Measurements from ENCODE around the gene MAP2K5.
A peak's percentile ranks its signal among the peaks of the same experiment; 100 is the strongest.

The MAP2K5 gene

DNA sequence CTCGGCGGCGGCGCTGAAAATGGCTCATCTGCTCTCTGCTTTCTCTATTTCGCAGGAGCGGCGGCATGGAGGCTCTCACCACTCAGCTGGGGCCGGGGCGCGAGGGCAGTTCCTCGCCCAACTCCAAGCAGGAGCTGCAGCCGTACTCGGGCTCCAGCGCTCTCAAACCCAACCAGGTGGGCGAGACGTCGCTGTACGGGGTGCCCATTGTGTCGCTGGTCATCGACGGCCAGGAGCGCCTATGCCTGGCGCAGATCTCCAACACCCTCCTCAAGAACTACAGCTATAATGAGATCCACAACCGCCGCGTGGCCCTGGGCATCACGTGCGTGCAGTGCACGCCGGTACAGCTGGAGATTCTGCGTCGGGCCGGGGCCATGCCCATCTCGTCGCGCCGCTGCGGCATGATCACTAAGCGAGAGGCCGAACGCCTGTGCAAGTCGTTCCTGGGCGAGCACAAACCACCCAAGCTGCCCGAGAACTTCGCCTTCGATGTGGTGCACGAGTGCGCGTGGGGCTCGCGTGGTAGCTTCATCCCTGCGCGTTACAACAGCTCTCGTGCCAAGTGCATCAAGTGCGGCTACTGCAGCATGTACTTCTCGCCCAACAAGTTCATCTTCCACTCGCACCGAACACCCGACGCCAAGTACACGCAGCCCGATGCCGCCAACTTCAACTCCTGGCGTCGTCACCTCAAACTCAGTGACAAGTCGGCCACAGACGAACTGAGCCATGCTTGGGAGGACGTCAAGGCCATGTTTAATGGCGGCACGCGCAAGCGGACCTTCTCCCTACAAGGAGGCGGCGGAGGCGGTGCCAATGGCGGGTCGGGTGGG, 283.6 kb downstream of the MAP2K5 start:
- no peak for DNase-seq (ENCODE audit: low spot score)

DNA sequence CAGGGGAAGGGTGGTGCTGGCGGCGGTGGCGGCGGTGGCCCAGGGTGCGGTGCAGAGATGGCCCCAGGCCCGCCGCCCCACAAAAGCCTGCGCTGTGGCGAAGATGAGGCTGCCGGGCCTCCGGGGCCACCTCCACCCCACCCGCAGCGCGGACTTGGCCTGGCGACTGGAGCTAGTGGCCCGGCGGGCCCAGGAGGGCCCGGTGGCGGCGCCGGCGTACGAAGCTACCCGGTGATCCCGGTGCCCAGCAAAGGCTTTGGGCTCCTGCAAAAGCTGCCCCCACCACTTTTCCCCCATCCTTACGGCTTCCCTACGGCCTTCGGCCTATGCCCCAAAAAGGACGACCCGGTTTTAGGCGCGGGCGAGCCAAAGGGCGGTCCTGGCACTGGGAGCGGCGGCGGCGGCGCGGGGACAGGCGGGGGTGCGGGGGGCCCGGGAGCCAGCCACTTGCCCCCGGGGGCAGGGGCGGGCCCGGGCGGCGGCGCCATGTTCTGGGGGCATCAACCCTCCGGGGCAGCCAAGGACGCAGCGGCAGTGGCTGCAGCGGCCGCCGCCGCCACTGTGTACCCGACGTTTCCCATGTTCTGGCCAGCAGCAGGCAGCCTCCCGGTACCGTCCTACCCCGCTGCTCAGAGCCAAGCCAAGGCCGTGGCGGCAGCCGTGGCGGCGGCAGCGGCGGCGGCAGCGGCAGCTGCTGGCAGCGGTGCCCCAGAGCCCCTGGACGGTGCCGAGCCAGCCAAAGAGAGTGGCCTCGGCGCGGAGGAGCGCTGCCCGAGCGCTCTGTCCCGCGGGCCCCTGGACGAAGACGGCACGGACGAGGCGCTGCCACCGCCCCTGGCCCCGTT, 284.4 kb downstream of the MAP2K5 start:
- DNase-seq (ENCODE audit: low spot score), result no peak

- DNase-seq (ENCODE audit: low spot score), result no peak
Observed at GRCh38 chr15:67827562-67828277, 285.2 kb downstream of the MAP2K5 start.

- no peak for DNase-seq (ENCODE audit: low spot score)
Observed at GRCh38 chr15:67828278-67828968, 285.9 kb downstream of the MAP2K5 start.

- no peak for DNase-seq (ENCODE audit: low spot score)
Observed at GRCh38 chr15:67828969-67829646, 286.6 kb downstream of the MAP2K5 start.

DNA sequence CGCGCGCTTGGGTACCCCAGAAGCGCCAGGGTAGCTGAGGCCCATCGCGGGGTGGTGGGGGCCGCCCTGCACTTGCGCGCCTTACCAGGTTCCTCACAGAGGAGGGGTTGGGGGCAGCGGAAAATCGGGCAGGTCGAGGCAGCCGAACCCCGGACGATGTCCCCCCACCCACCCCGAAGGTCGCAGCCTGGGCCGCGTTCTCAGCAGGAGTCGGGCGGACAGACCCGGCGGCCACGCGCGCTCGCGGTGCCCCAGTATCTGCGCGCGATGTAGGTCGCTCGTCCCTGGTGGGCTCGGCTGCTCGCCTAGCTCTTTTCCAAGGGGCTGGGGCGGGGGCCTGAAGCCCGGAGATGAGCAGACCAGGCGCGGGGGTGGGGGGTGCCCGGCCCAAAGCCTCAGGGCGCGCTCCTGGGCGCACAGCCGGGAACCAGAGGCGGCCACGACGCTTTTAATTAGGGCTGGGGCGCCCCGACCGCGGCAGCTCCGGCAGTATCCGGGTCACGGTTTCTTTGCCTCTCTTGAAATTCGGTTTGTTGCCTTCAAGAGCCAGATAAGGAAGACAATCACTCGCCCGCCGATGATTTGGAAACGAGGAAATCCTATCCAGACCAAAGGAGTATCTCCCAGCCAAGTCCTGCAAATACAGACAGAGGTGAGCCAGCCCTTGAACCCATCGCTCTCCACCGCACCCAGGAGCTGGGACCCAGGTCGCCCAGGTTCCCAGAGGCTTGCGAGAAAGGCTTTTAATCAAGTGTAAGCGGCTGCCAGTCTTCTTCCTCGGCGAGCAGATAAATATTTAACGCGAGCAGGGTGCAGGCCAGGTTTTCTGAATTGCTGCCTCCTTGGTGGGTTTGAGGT, 287.4 kb downstream of the MAP2K5 start:
- no peak for DNase-seq (ENCODE audit: low spot score)

- no peak for DNase-seq (ENCODE audit: low spot score)
Observed at GRCh38 chr15:67831363-67831762, 288.9 kb downstream of the MAP2K5 start.

DNA sequence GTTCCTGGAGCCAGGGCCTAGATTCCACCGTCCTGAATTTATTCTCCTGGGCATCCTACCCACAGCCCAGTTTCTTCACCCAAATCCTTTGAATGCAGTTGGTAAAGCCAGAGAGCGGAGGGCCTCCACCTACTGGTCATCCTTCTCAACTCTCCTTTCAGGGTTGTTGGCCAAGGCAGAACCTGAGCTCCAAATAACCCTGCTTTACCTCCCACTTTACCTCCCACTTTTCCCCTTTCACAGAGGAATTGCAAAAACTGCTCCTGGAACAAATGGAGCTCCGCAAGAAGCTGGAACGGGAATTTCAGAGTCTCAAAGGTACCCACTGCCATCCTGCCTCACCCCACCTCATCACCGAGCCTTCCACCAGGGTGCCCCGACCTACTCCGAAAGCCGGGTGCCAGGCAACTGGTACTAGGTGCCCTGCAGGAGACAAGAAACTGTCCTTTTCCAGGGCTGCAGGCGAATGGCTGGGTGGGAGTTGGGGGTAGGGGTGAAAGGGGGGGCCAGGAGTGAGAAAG, 289.6 kb downstream of the MAP2K5 start:
- no peak for DNase-seq (ENCODE audit: low spot score)

- DNase-seq (ENCODE audit: low spot score), result no peak
Observed at GRCh38 chr15:67832897-67833709, 290.6 kb downstream of the MAP2K5 start.

DNA sequence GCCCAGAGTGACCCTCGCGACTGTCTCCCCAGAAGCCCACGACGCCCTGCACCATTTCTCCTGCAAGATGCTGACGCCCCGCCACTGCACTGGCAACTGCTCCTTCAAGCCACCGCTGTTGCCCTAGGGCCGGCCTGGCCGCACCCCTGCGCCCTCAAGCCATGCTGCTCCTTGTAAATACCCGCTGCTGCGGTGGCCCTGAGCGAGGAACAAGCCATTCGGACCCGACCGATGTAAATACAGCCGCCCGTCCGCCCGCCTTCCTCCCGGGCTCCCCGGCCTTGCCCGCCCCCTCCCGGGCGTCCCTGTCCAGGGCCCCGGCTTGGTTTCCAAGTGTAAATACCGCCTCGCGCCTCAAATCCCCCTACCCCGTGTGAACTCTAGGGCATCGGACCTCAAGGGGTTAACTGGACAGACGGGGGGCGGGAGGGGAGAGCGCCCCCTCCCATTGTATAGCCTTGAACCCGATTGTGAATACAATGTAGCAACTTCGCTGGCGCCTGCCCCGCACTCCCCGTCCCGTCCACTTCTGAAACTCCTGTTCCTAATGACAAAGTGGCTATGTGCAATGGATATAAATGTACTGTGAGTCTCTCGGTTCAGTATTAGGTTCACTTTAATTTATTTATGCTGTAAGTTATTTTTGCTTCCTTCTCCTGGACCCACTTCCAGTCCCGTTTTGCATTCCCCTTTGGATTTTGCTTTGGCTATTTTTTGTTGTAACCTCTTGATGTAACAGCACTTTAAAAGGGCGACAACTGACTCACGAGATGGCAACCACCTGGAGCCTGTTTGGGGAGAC, 291.4 kb downstream of the MAP2K5 start:
- no peak for DNase-seq (ENCODE audit: low spot score)

GRCh38 chr15:67834581-67835296, 292.2 kb downstream of the MAP2K5 start:
- no peak for DNase-seq (ENCODE audit: low spot score)

DNA sequence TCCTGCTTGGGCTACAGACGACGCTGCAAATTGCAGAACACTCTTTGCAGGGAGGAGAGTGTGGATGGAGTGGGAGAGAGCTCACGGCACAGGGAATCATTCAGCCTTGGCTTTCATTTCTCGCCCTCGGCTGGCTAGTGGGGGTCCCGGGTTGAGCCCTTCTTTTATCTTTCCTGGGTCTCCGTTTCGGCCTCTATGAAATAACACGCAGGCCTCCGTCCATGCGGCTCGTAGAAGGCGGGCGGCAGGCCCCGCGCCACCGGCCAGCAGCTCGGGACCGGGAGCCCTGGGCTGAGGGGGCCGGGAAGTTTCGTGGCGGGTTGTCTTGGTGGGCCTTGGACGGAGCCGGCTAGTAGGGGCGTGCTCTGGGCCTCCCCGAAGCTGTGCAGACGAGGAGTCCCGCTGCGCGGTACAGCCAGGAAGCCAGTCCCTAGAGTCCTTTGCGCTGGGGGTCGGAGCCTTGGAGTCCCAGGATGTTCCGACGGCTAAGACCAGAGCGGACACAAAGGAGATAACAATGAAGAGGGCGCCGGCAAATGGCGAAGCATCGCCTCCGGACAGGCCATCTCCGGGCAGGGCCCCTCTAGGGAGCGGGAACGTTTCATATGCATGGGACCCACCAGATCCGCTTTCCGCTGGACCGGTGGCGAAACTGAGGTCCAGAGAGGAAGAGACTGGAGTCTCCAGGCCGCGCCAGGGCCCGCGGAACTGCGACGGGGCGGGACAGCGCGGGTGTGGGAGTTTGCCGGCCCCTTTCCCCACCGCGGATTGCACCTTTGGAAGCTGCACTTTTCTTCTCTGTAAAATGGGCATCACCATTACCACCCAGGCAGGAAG, 293.0 kb downstream of the MAP2K5 start:
- no peak for DNase-seq (ENCODE audit: low spot score)

GRCh38 chr15:67836134-67836455, 293.6 kb downstream of the MAP2K5 start:
- no peak for DNase-seq (ENCODE audit: low spot score)

DNA sequence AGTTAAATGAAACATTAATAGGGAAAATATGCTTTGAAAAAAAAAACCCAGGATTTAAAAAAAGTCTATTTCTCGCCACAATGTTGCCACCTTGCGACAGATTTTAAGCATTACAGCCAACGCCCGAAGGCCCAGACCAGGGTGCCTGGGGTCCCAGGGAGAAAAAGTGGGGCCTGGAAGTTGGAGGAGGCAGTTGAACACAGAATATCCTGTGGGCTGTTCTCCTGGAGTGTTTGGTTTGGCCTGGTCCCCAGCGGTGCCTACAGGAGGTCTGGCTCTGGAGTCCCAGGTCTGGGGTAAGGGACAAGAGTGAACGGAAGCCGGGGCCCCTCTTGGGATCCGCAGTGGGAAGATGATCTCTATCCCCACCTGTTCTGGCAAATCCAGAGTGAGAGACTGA, 294.0 kb downstream of the MAP2K5 start:
- DNase-seq (ENCODE audit: low spot score), result peak; percentile 42

DNA sequence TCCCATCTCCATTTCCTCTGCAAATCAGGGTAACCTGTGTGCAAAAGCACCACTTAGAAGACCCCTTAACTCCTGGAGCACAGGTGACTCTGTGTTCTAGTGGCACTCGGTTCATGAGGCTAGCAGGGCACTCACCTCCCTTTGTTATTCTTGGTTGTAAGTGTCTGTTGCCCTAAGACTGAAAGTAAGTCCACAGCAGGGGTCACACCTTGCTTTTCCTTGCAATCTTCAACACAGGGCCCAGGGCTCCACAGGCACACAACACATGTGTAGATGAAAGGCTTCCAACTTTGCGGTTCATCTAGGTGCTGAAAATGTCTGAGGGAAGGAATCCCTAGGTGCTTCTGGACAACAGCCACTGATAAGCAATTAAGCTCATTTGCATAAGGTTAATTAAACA, 294.5 kb downstream of the MAP2K5 start:
- no peak for DNase-seq (ENCODE audit: low spot score)

DNA sequence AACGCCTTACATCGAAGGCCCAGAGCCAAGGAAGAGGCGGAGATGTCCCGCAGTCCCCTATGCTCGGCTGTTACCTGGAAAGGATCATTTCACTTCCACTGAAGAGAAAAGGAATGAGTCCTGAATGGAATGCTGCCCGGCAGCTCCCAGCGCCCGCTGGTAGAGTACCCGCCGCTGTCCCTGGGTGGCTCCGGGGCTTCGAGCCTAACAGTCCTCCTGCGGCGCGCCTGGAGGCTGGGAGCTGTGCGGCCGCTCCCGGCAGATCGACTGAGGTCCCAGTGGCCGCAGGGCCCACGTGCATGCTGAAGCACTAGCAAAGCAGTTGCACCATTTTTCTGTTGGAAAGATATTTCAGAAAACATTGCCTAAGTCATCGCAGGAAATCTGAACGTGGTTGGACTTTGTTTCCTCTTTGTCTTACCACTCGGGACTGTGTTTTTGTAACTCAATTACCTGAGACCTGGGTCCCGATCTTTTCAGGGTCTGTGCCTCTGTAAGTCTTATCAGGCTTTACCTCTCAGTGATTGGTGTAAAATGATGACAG, 296.4 kb downstream of the MAP2K5 start:
- DNase-seq (ENCODE audit: low spot score), result no peak

DNA sequence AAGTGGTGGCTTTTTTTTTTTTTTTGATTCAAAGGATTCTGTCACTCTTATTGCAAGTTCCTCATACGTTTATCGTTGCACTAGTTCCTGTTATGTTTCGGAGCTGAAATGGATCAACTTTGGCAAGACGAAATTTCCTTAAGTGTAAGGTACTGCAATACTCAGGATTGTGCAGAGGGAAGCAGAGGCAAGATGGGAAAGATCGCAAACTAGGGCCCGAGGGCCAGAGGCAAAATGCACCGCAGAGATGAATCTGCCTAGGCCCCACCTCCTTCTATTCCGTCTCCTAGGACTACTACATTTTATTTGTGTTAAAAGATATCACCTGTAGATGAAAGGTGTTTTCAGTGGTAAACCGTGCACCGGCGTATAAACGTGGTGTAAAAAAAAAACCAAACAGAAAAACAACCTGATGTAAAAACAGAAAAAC, 297.0 kb downstream of the MAP2K5 start:
- DNase-seq (ENCODE audit: low spot score), result peak; percentile 44
